Nephron (organoid): ENCODE measurements around the gene CDT1.

Source experiments
- H3K27ac Mint-ChIP-seq, 3 experiments: 2 replicates each; pipeline ENCODE4 v1.8.0; 2020; ENCODE audit warnings: mixed read lengths in 3 of 3, mild to moderate bottlenecking in 2 of 3, moderate library complexity in 1 of 3
- H3K27me3 Mint-ChIP-seq: 2 replicates; pipeline ENCODE4 v1.8.0; 2021; ENCODE audit warnings: low read depth, mild to moderate bottlenecking, moderate library complexity, mixed read lengths
- H3K36me3 Mint-ChIP-seq: 2 replicates; pipeline ENCODE4 v1.8.0; 2020; ENCODE audit warnings: low read depth, mixed read lengths
- H3K4me1 Mint-ChIP-seq: 2 replicates; pipeline ENCODE4 v1.8.0; 2020; ENCODE audit warnings: mixed read lengths
- H3K4me3 Mint-ChIP-seq, 3 experiments: 2 replicates each; pipeline ENCODE4 v1.8.0; 2020; ENCODE audit warnings: mild to moderate bottlenecking in 3 of 3, mixed read lengths in 3 of 3, moderate library complexity in 2 of 3
- H3K9me3 Mint-ChIP-seq: 2 replicates; pipeline ENCODE4 v1.8.0; 2020; ENCODE audit warnings: mixed read lengths
- CTCF ChIP-seq, 3 experiments: fragments of 200-600 bp; sonication (generic); IDR thresholded peaks; one replicate each; pipeline ENCODE4 v1.5.0; 2021; ENCODE audit warnings: antibody characterized with exemption in 3 of 3; ENCODE audit not compliant: unreplicated experiment in 3 of 3

CDT1 gene

GRCh38 chr16:88842806-88843205, 39.2 kb downstream of the CDT1 start:
- Mint-ChIP-seq H3K36me3 (no peaks in the 10 kb centered on the region), H3K9me3 (no peaks in the 10 kb centered on the region), H3K27ac (no peak overlapping the region), H3K4me3 (no peak overlapping the region), H3K4me1 (no peaks in the 10 kb centered on the region), H3K27me3 (no peaks in the 10 kb centered on the region)
- no peak for TF ChIP-seq CTCF (IDR thresholded peaks at IDR 0.05; ENCODE audit: unreplicated experiment in 3 of 3)

- Mint-ChIP-seq H3K27me3 (no peaks in the 10 kb centered on the region), H3K4me3 (no peak overlapping the region), H3K27ac (no peak overlapping the region), H3K9me3 (no peaks in the 10 kb centered on the region), H3K4me1 (no peaks in the 10 kb centered on the region), H3K36me3 (no peaks in the 10 kb centered on the region)
- TF ChIP-seq CTCF (IDR thresholded peaks at IDR 0.05; ENCODE audit: unreplicated experiment in 3 of 3), result no peak
Measured at GRCh38 chr16:88843256-88843655, 39.7 kb downstream of the CDT1 start.

GRCh38 chr16:88844419-88845036, 40.9 kb downstream of the CDT1 start:
- Mint-ChIP-seq H3K27me3 (no peaks in the 10 kb centered on the region), H3K9me3 (no peaks in the 10 kb centered on the region), H3K4me3 (no peak overlapping the region), H3K36me3 (no peaks in the 10 kb centered on the region), H3K4me1 (no peaks in the 10 kb centered on the region), H3K27ac (no peak overlapping the region)
- TF ChIP-seq CTCF (IDR thresholded peaks at IDR 0.05; ENCODE audit: unreplicated experiment in 3 of 3), result no peak

- no peak overlapping the region for H3K4me3 Mint-ChIP-seq
- no peaks in the 10 kb centered on the region for H3K36me3 Mint-ChIP-seq
- no peaks in the 10 kb centered on the region for H3K9me3 Mint-ChIP-seq
- H3K4me1 Mint-ChIP-seq, result no peaks in the 10 kb centered on the region
- no peak overlapping the region for H3K27ac Mint-ChIP-seq
- TF ChIP-seq CTCF (IDR thresholded peaks at IDR 0.05; ENCODE audit: unreplicated experiment in 3 of 3), result no peak
- H3K27me3 Mint-ChIP-seq, result no peaks in the 10 kb centered on the region
Measured at GRCh38 chr16:88846088-88846487, 42.5 kb downstream of the CDT1 start.

GRCh38 chr16:88847654-88848053, 44.1 kb downstream of the CDT1 start:
- Mint-ChIP-seq H3K4me1 (no peaks in the 10 kb centered on the region), H3K4me3 (no peak overlapping the region), H3K9me3 (no peaks in the 10 kb centered on the region), H3K36me3 (peaks cover 7% of the 10 kb centered on the region), H3K27ac (no peak overlapping the region), H3K27me3 (no peaks in the 10 kb centered on the region)
- TF ChIP-seq CTCF (IDR thresholded peaks at IDR 0.05; ENCODE audit: unreplicated experiment in 3 of 3), result no peak

GRCh38 chr16:88848557-88848956, 45.0 kb downstream of the CDT1 start:
- Mint-ChIP-seq H3K9me3 (no peaks in the 10 kb centered on the region), H3K4me1 (no peaks in the 10 kb centered on the region), H3K4me3 (no peak overlapping the region), H3K27me3 (no peaks in the 10 kb centered on the region), H3K36me3 (peaks cover 7% of the 10 kb centered on the region), H3K27ac (no peak overlapping the region)
- TF ChIP-seq CTCF (IDR thresholded peaks at IDR 0.05; ENCODE audit: unreplicated experiment in 3 of 3), result no peak
